AG04449 (cell line): ENCODE measurements around the gene KRTAP17-1.

ENCODE experiments used
- CTCF ChIA-PET: fragments of 350-600 bp; formaldehyde crosslinking; extraction: SDS; loops from one replicate; lab custom pipeline; 2021; ENCODE audit warnings: antibody characterized with exemption; lab: Yijun Ruan, JAX
- POLR2A ChIA-PET: fragments of 400-600, 350-600 bp; formaldehyde crosslinking; extraction: SDS; loops from one replicate; lab custom pipeline; 2020; ENCODE audit warnings: antibody characterized with exemption, inconsistent platforms; lab: Yijun Ruan, JAX
- DNase-seq: peaks from one replicate; pipeline ENCODE4 v3.0.0-alpha.2; 2010; ENCODE audit warnings: low read depth, low spot score
- H3K4me3 ChIP-seq: 2 replicates; pipeline ENCODE4 v1.5.1; 2011; ENCODE audit warnings: low read depth, mild to moderate bottlenecking, control low read depth, low read length
- CTCF ChIP-seq: IDR thresholded peaks from one replicate; pipeline ENCODE4 v1.5.1; 2011; ENCODE audit warnings: mild to moderate bottlenecking, moderate library complexity, low read length, control low read depth, inconsistent platforms; ENCODE audit not compliant: insufficient read depth; ENCODE audit errors: missing control alignments

The KRTAP17-1 gene

GRCh38 chr17:41315204-41315794 is at the start of gene KRTAP17-1:
Gene KRTAP17-1 (minus strand): TSS chr17:41315710. CDS start chr17:41315650, 60 bp downstream.
- no peak for DNase-seq
- POLR2A ChIA-PET: no interaction called here
- CTCF ChIA-PET: interaction anchor here (1.2 to 11.4 kb wide), 2 partner anchors 16 to 234 kb away, joined by 4 to 90 read pairs; no protein-coding TSS in a partner anchor
- no peak for TF ChIP-seq CTCF
- H3K4me3 ChIP-seq: no peak within 1 kb of the TSS

- H3K4me3 ChIP-seq: no peak overlapping the region
- no peak for TF ChIP-seq CTCF
- no peak for DNase-seq
- ChIA-PET CTCF (no interaction called here), POLR2A (no interaction called here)
Measured at GRCh38 chr17:41363881-41364280, 48.4 kb upstream of the KRTAP17-1 start.

GRCh38 chr17:41360296-41360995 is 44.9 kb upstream of the KRTAP17-1 start:
- TF ChIP-seq CTCF: no peak
- ChIA-PET POLR2A (interaction anchor here (0.7 kb wide), 1 partner anchor 11 kb away, joined by 3 read pairs; no protein-coding TSS in a partner anchor), CTCF (interaction anchor here (0.9 to 1.0 kb wide), 2 partner anchors 109 to 287 kb away, joined by 3 read pairs; no protein-coding TSS in a partner anchor)
- H3K4me3 ChIP-seq: no peak overlapping the region
- DNase-seq: no peak

GRCh38 chr17:41354536-41354935 is 39.0 kb upstream of the KRTAP17-1 start:
- no peak for DNase-seq
- TF ChIP-seq CTCF: no peak
- POLR2A ChIA-PET: no interaction called here
- CTCF ChIA-PET: interaction anchor here (1.1 to 1.3 kb wide), 2 partner anchors 12 to 308 kb away, joined by 3 to 4 read pairs; no protein-coding TSS in a partner anchor
- no peak overlapping the region for H3K4me3 ChIP-seq

- TF ChIP-seq CTCF: no peak
- ChIA-PET POLR2A (no interaction called here), CTCF (no interaction called here)
- H3K4me3 ChIP-seq: no peak overlapping the region
- no peak for DNase-seq
Measured at GRCh38 chr17:41352597-41353366, 37.3 kb upstream of the KRTAP17-1 start.
